ENCODE data around the gene SNX8. TPM values are rescaled to one million over a fixed set of nuclear protein-coding genes. Genes with fewer than 3 reads are reported as not detected.
"Not testable (repeated sequence)": the region's sequence is repeated elsewhere in the genome, so short reads cannot be mapped to it uniquely, and the experiment has no call there.

The SNX8 gene
- total RNA-seq, 2 donors from 2014 or later: 20.0 to 23.0 TPM

DNA sequence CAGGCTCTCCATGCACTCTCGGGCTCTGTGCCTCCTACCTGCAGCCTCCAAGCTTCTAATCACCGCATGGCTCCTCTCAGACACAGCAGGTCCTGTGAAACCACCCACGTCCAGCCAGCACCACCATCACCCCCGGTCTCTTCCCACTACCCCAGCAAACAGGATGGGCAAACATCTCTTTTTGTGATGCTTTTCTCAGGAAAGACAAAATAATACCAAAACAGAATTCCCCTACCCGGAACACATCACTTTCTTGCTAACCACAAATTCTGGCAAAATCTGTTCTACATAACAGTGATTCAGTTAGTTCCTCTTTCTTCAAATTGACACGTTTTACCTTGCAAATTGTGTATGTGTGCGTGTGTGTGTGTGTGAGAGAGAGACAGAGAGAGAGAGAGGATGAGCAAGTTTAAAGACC is 6.5 kb downstream of the SNX8 start:
- Histone ChIP-seq H3K36me3 (no peaks in the 10 kb centered on the region), H3K27ac (no peak overlapping the region), H3K4me1 (peaks cover 0 to 35% of the 10 kb centered on the region in 2 donors), H3K9me3 (no peaks in the 10 kb centered on the region), H3K27me3 (no peaks in the 10 kb centered on the region), H3K4me3 (no peak overlapping the region)
- TF ChIP-seq, protein P1, sequence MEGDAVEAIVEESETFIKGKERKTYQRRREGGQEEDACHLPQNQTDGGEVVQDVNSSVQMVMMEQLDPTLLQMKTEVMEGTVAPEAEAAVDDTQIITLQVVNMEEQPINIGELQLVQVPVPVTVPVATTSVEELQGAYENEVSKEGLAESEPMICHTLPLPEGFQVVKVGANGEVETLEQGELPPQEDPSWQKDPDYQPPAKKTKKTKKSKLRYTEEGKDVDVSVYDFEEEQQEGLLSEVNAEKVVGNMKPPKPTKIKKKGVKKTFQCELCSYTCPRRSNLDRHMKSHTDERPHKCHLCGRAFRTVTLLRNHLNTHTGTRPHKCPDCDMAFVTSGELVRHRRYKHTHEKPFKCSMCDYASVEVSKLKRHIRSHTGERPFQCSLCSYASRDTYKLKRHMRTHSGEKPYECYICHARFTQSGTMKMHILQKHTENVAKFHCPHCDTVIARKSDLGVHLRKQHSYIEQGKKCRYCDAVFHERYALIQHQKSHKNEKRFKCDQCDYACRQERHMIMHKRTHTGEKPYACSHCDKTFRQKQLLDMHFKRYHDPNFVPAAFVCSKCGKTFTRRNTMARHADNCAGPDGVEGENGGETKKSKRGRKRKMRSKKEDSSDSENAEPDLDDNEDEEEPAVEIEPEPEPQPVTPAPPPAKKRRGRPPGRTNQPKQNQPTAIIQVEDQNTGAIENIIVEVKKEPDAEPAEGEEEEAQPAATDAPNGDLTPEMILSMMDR (IDR thresholded peaks at IDR 0.05): no peak
- no peak for DNase-seq (ENCODE audit: low spot score)

DNA sequence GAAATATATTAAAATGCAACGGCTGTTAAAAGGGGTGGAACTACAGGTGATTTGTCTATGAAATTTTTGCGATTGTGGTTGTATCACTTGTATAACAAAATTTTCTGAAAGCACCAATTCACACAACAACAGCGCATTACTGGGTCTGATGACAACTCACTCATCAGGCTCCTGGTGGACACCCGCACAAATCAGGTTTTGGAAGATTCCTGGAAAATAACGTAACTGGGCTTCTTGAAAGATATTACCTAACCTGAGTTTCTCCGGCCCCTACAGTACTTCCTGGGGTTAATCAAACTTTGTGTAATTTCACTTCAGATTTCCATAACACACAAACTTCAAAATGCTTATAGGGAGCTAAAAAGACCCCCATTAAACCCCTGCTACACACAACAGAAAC is 7.6 kb downstream of the SNX8 start:
- H3K9me3 ChIP-seq: no peaks in the 10 kb centered on the region
- H3K27me3 ChIP-seq: no peaks in the 10 kb centered on the region
- peaks cover 0 to 25% of the 10 kb centered on the region in 2 donors for H3K4me1 ChIP-seq
- H3K36me3 ChIP-seq: no peaks in the 10 kb centered on the region
- DNase-seq (ENCODE audit: low spot score): no peak
- H3K27ac ChIP-seq: no peak overlapping the region
- TF ChIP-seq, protein P1 (IDR thresholded peaks at IDR 0.05): no peak
- H3K4me3 ChIP-seq: no peak overlapping the region

DNA sequence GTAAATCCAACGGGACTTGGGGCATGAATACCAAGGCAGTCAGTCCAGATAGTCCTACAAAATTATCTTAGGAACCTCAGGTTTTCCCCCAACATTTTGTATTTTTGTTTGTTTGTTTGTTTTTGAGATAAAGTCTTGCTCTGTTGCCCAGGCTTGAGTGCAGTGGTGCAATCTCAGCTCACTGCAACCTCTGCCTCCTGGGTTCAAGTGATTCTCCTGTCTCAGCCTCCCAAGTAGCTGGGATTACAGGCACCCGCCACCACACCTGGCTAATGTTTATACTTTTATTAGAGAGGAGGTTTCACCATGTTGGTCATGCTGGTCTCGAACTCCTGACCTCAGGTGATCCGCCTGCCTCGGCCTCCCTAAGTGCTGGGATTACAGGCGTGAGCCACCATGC is 9.0 kb downstream of the SNX8 start:
- H3K9me3 ChIP-seq; H3K36me3 ChIP-seq; DNase-seq (ENCODE audit: low spot score); H3K27me3 ChIP-seq: not testable (repeated sequence)
- Histone ChIP-seq H3K4me3 (peak overlapping the region in 1 of 2 donors; percentile 23), H3K4me1 (peaks cover 0 to 25% of the 10 kb centered on the region in 2 donors), H3K27ac (peak overlapping the region; percentile 66 to 76)

DNA sequence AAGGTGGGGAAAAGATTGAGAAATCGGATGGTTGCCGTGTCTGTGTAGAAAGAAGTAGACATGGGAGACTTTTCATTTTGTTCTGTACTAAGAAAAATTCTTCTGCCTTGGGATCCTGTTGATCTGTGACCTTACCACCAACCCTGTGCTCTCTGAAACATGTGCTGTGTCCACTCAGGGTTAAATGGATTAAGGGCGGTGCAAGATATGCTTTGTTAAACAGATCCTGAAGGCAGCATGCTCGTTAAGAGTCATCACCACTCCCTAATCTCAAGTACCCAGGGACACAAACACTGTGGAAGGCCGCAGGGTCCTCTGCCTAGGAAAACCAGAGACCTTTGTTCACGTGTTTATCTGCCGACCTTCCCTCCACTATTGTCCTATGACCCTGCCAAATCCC is 10.7 kb downstream of the SNX8 start:
- H3K9me3 ChIP-seq; H3K27ac ChIP-seq; H3K4me3 ChIP-seq; H3K27me3 ChIP-seq; H3K36me3 ChIP-seq; DNase-seq (ENCODE audit: low spot score): not testable (repeated sequence)
- peaks cover 0 to 22% of the 10 kb centered on the region in 2 donors for H3K4me1 ChIP-seq

DNA sequence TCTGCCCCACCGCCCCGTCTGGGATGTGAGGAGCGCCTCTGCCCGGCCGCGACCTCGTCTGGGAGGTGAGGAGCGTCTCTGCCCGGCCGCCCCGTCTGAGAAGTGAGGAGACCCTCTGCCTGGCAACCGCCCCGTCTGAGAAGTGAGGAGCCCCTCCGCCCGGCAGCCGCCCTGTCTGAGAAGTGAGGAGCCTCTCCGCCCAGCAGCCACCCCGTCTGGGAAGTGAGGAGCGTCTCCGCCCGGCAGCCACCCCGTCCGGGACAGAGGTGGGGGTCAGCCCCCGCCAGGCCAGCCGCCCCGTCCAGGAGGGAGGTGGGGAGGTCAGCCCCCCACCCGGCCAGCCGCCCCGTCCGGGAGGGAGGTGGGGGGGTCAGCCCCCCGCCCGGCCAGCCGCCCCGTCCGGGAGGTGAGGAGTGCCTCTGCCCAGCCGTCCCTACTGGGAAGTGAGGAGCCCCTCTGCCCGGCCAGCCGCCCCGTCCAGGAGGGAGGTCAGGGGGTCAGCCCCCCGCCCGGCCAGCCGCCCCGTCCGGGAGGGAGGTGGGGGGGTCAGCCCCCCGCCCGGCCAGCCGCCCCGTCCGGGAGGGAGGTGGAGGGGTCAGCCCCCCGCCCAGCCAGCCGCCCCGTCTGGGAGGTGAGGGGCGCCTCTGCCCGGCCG is 11.4 kb downstream of the SNX8 start:
- H3K36me3 ChIP-seq; H3K4me3 ChIP-seq; H3K27ac ChIP-seq; H3K27me3 ChIP-seq; H3K9me3 ChIP-seq; DNase-seq (ENCODE audit: low spot score): not testable (repeated sequence)
- H3K4me1 ChIP-seq: peaks cover 0 to 22% of the 10 kb centered on the region in 2 donors

DNA sequence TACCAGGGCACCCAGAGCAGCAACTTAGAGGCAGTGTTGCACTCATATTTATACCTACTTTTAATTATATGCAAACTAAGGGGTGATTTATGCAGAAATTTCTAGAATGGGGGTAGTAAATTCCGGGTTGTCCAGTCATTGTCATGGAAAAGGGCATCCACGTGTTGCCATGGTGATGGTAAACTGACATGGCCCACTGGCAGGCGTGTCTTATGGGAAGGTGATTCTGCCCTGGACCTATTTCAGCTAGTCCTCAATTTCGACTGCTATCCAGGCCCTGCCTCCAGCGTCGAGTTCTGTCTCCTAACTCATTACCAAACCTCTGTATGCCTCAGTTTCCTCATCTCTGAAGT is 12.8 kb downstream of the SNX8 start:
- Histone ChIP-seq H3K27me3 (no peaks in the 10 kb centered on the region), H3K36me3 (no peaks in the 10 kb centered on the region)

DNA sequence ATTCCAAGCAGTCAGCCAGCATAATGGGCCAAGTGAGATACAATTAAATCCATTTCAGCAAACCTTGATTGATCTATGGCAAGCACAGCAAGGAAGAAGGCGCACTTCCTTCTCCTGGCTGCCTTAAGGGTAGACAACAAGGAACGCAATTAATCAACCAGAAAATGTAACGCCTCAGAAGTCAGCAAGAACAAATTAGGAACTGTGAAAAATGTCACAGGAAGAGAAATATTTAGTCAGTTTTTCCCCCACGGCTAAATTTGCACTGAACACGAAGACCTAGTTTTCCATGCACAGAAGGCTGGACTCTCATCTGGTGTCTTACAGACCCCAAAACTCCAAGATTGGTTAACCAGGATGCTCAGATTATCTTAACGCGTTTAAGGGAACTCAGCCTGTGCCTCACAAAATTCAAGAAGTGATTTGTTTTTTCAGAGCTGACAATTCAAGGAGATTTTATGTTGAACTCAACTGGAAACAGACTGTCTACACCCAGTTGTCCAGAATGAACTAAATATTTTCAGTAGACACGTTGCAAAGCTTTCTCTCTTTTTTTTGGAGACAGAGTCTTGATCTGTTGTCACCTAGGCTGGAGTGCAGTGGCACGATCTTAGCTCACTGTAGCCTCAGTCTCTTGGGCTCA is 14.2 kb downstream of the SNX8 start:
- Histone ChIP-seq H3K27ac (peak overlapping the region; percentile 2 to 39), H3K4me3 (no peak overlapping the region), H3K36me3 (no peaks in the 10 kb centered on the region), H3K4me1 (peaks cover 0 to 15% of the 10 kb centered on the region in 2 donors), H3K27me3 (no peaks in the 10 kb centered on the region), H3K9me3 (no peaks in the 10 kb centered on the region)
- TF ChIP-seq, protein P1 (IDR thresholded peaks at IDR 0.05): no peak
- no peak for DNase-seq (ENCODE audit: low spot score)

More for the DNA sequence above, 12.8 kb downstream of the SNX8 start:
- no peak for DNase-seq (ENCODE audit: low spot score)
- no peaks in the 10 kb centered on the region for H3K9me3 ChIP-seq
- TF ChIP-seq, protein P1 (IDR thresholded peaks at IDR 0.05): no peak
- peaks cover 0 to 18% of the 10 kb centered on the region in 2 donors for H3K4me1 ChIP-seq
- no peak overlapping the region for H3K27ac ChIP-seq
- no peak overlapping the region for H3K4me3 ChIP-seq
